H9 (cell line): ENCODE measurements around the gene PDCD7. TPM values are rescaled to one million over a fixed set of nuclear protein-coding genes. Genes with fewer than 3 reads are reported as not detected.

Experiments used
- DNase-seq: peaks from one replicate; pipeline ENCODE4 v3.0.0-alpha.2; 2017
- H2AFZ ChIP-seq: one replicate; pipeline ENCODE4 v1.6.1; 2013; ENCODE audit warnings: mild to moderate bottlenecking, low read length, control low read depth, moderate library complexity
- H2AK5ac ChIP-seq: 2 replicates; pipeline ENCODE4 v1.6.1; 2013; ENCODE audit warnings: low read length, control low read depth, mixed read lengths; ENCODE audit not compliant: insufficient read length
- H2BK120ac ChIP-seq: one replicate; pipeline ENCODE4 v1.6.1; 2013; ENCODE audit warnings: low read depth, mild to moderate bottlenecking, low read length, control low read depth, inconsistent platforms; ENCODE audit not compliant: poor library complexity, severe bottlenecking
- H2BK12ac ChIP-seq: 2 replicates; pipeline ENCODE4 v1.6.1; 2013; ENCODE audit warnings: low read length, control low read depth, mixed read lengths, low read depth; ENCODE audit not compliant: insufficient read length
- H2BK15ac ChIP-seq: 2 replicates; pipeline ENCODE4 v1.6.1; 2013; ENCODE audit warnings: low read depth, low read length, control low read depth
- H2BK20ac ChIP-seq: one replicate; pipeline ENCODE4 v1.6.1; 2013; ENCODE audit warnings: low read depth, mild to moderate bottlenecking, low read length, control low read depth, inconsistent platforms; ENCODE audit not compliant: poor library complexity, severe bottlenecking
- H2BK5ac ChIP-seq: 2 replicates; pipeline ENCODE4 v1.6.1; 2013; ENCODE audit warnings: low read length, control low read depth, mixed read lengths; ENCODE audit not compliant: insufficient read length
- H3K14ac ChIP-seq: 2 replicates; pipeline ENCODE4 v1.6.1; 2013; ENCODE audit warnings: low read length, control low read depth; ENCODE audit not compliant: insufficient read depth
- H3K18ac ChIP-seq: 2 replicates; pipeline ENCODE4 v1.6.1; 2013; ENCODE audit warnings: low read depth, mild to moderate bottlenecking, mixed read lengths, low read length, control low read depth; ENCODE audit not compliant: insufficient read length
- H3K23ac ChIP-seq: 2 replicates; pipeline ENCODE4 v1.6.1; 2013; ENCODE audit warnings: low read length, control low read depth, mixed read lengths, low read depth; ENCODE audit not compliant: insufficient read length
- H3K23me2 ChIP-seq: 2 replicates; pipeline ENCODE4 v1.6.1; 2013; ENCODE audit warnings: low read depth, mild to moderate bottlenecking, mixed read lengths, low read length, control low read depth; ENCODE audit not compliant: insufficient read length, poor library complexity, severe bottlenecking
- H3K27ac ChIP-seq: 2 replicates; pipeline ENCODE4 v1.5.1; 2013; ENCODE audit warnings: low read length, control low read depth, mixed read lengths, low read depth; ENCODE audit not compliant: insufficient read length
- H3K27me3 ChIP-seq: 2 replicates; pipeline ENCODE4 v1.6.1; 2013; ENCODE audit warnings: low read length, control low read depth, inconsistent platforms; ENCODE audit not compliant: insufficient read depth
- H3K4ac ChIP-seq: 2 replicates; pipeline ENCODE4 v1.6.1; 2013; ENCODE audit warnings: low read depth, mild to moderate bottlenecking, control low read depth, inconsistent platforms, low read length, moderate library complexity
- H3K4me1 ChIP-seq: 2 replicates; pipeline ENCODE4 v1.6.1; 2013; ENCODE audit warnings: low read length, control low read depth, inconsistent platforms; ENCODE audit not compliant: insufficient read depth
- H3K4me2 ChIP-seq: 2 replicates; pipeline ENCODE4 v1.6.1; 2013; ENCODE audit warnings: low read length, control low read depth, mixed read lengths; ENCODE audit not compliant: insufficient read length, insufficient read depth
- H3K56ac ChIP-seq: 2 replicates; pipeline ENCODE4 v1.6.1; 2013; ENCODE audit warnings: low read depth, mild to moderate bottlenecking, mixed read lengths, low read length, control low read depth; ENCODE audit not compliant: insufficient read length
- H3K79me1 ChIP-seq: 2 replicates; pipeline ENCODE4 v1.6.1; 2013; ENCODE audit warnings: low read depth, mild to moderate bottlenecking, moderate library complexity, low read length, control low read depth, inconsistent platforms; ENCODE audit not compliant: insufficient read depth, poor library complexity, severe bottlenecking
- H3K79me2 ChIP-seq: 2 replicates; pipeline ENCODE4 v1.6.1; 2013; ENCODE audit warnings: low read length, control low read depth, inconsistent platforms; ENCODE audit not compliant: insufficient read depth
- H3K9ac ChIP-seq: 2 replicates; pipeline ENCODE4 v1.6.1; 2013; ENCODE audit warnings: low read length, control low read depth, mixed read lengths; ENCODE audit not compliant: insufficient read length; ENCODE audit errors: extremely low read depth
- H3K9me3 ChIP-seq: one replicate; pipeline ENCODE4 v1.6.1; 2013; ENCODE audit warnings: low read depth, low read length, inconsistent platforms; ENCODE audit not compliant: control insufficient read depth
- H3T11ph ChIP-seq: one replicate; pipeline ENCODE4 v1.6.1; 2013; ENCODE audit warnings: mild to moderate bottlenecking, low read length, control low read depth, inconsistent platforms
- H4K20me1 ChIP-seq: one replicate; pipeline ENCODE4 v1.6.1; 2013; ENCODE audit not compliant: control insufficient read depth, insufficient read length, insufficient read depth
- H4K5ac ChIP-seq: 2 replicates; pipeline ENCODE4 v1.6.1; 2013; ENCODE audit warnings: low read depth, mild to moderate bottlenecking, mixed read lengths, low read length, control low read depth; ENCODE audit not compliant: insufficient read length
- H4K8ac ChIP-seq: replicated peaks from 2 replicates; pipeline ENCODE4 v1.6.1; 2013; ENCODE audit warnings: low read length, control low read depth, mixed read lengths, low read depth; ENCODE audit not compliant: insufficient read length
- H4K91ac ChIP-seq: 2 replicates; pipeline ENCODE4 v1.6.1; 2013; ENCODE audit warnings: low read depth, mild to moderate bottlenecking, moderate library complexity, mixed read lengths, low read length, control low read depth; ENCODE audit not compliant: insufficient read length
- H3K27ac Mint-ChIP-seq, 3 experiments: 2 replicates in 2 of 3; 3 replicates in 1 of 3; pipeline ENCODE4 v1.8.0; 2020 to 2021; ENCODE audit warnings: mixed read lengths in 3 of 3, mild to moderate bottlenecking in 1 of 3, moderate library complexity in 1 of 3
- H3K27me3 Mint-ChIP-seq: 2 replicates; pipeline ENCODE4 v1.8.0; 2021; ENCODE audit warnings: low read depth, mild to moderate bottlenecking, moderate library complexity, mixed read lengths
- H3K36me3 Mint-ChIP-seq, 3 experiments: 2 replicates in 2 of 3; 3 replicates in 1 of 3; pipeline ENCODE4 v1.8.0; 2020 to 2021; ENCODE audit warnings: low read depth in 3 of 3, mixed read lengths in 3 of 3; ENCODE audit not compliant: insufficient read depth in 1 of 3
- H3K4me1 Mint-ChIP-seq, 2 experiments: 2 replicates each; pipeline ENCODE4 v1.8.0; 2020; ENCODE audit warnings: mixed read lengths in 2 of 2
- H3K4me3 Mint-ChIP-seq, 2 experiments: 2 replicates in 1 of 2; 3 replicates in 1 of 2; pipeline ENCODE4 v1.8.0; 2020 to 2021; ENCODE audit warnings: mild to moderate bottlenecking in 2 of 2, mixed read lengths in 2 of 2, moderate library complexity in 1 of 2
- H3K9me3 Mint-ChIP-seq, 2 experiments: 2 replicates in 1 of 2; 3 replicates in 1 of 2; pipeline ENCODE4 v1.8.0; 2020; ENCODE audit warnings: mild to moderate bottlenecking in 2 of 2, mixed read lengths in 2 of 2, moderate library complexity in 1 of 2
- CTCF ChIP-seq: fragments of 200-600 bp; sonication (generic); conservative IDR thresholded peaks from 3 replicates; pipeline ENCODE4 v1.8.0; 2021; ENCODE audit warnings: antibody characterized with exemption, mild to moderate bottlenecking
- WGBS: extraction: QIAGEN DNeasy Blood & Tissue Kit; methylation state at CpG from one replicate; pipeline ENCODE4 v1.1.7; 2013; ENCODE audit warnings: missing lambda C conversion rate, low lambda C conversion rate, mixed read lengths; ENCODE audit not compliant: insufficient read length; ENCODE audit errors: extremely low coverage; 5-methylcytosine and 5-hydroxymethylcytosine counted together
- total RNA-seq: library from RNA; stranded (reverse); gene quantifications from 2 replicates; pipeline ENCODE4 v1.2.1, GENCODE V29; 2021

The PDCD7 gene
- total RNA-seq, 1 experiment from 2014 or later, result 35.2 TPM

- Histone ChIP-seq H4K91ac (no peak overlapping the region), H3K4me1 (peaks cover 16% of the 10 kb centered on the region; the same call in 1 of the 2 replicates), H3K79me1 (no peaks in the 10 kb centered on the region), H3K18ac (no peak overlapping the region), H2BK15ac (no peak overlapping the region), H2AK5ac (no peak overlapping the region), H3K14ac (no peak overlapping the region), H3K56ac (no peak overlapping the region), H2BK5ac (no peak overlapping the region), H3K4me2 (no peak overlapping the region), H3K9ac (no peak overlapping the region), H3T11ph (no peak overlapping the region), H4K8ac (no peak overlapping the region), H3K27ac (no peak overlapping the region), H3K79me2 (no peaks in the 10 kb centered on the region), H2BK12ac (no peak overlapping the region), H2BK20ac (no peak overlapping the region), H3K23ac (no peak overlapping the region), H2BK120ac (no peak overlapping the region), H4K20me1 (no peaks in the 10 kb centered on the region), H2AFZ (no peak overlapping the region), H3K27me3 (no peaks in the 10 kb centered on the region), H3K23me2 (no peaks in the 10 kb centered on the region), H3K9me3 (no peaks in the 10 kb centered on the region), H4K5ac (no peak overlapping the region), H3K4ac (no peak overlapping the region)
- WGBS, result no CpG with 5 or more reads among the region's 5 CpGs
- H3K9me3 Mint-ChIP-seq, result no peaks in the 10 kb centered on the region; a peak in 2 of 5 replicates
- no peak overlapping the region for H3K4me3 Mint-ChIP-seq
- H3K36me3 Mint-ChIP-seq, result no peaks in the 10 kb centered on the region
- TF ChIP-seq CTCF, result no peak
- H3K27ac Mint-ChIP-seq, result no peak overlapping the region; a peak in 1 of 7 replicates
- peaks cover 36% of the 10 kb centered on the region for H3K27me3 Mint-ChIP-seq
- peaks cover 46 to 54% of the 10 kb centered on the region in 2 experiments for H3K4me1 Mint-ChIP-seq
- no peak for DNase-seq
Observed at GRCh38 chr15:65081758-65082157, 51.9 kb downstream of the PDCD7 start.
